Chondrocyte (in vitro differentiated cells): ENCODE measurements around the gene TCF4. TPM values are rescaled to one million over a fixed set of nuclear protein-coding genes. Genes with fewer than 3 reads are reported as not detected.

ENCODE experiments used
- DNase-seq: peaks from one replicate; pipeline ENCODE4 v3.0.0; 2021; ENCODE audit warnings: mixed read lengths, low spot score
- H3K27ac Mint-ChIP-seq: one replicate; pipeline ENCODE4 v1.8.0; 2021; ENCODE audit warnings: mild to moderate bottlenecking, moderate library complexity, mixed read lengths; ENCODE audit not compliant: unreplicated experiment
- H3K27me3 Mint-ChIP-seq: 2 replicates; pipeline ENCODE4 v1.8.0; 2021; ENCODE audit warnings: low read depth, mixed read lengths
- H3K36me3 Mint-ChIP-seq: 2 replicates; pipeline ENCODE4 v1.8.0; 2021; ENCODE audit warnings: low read depth, mixed read lengths
- H3K4me1 Mint-ChIP-seq: 2 replicates; pipeline ENCODE4 v1.8.0; 2021; ENCODE audit warnings: low read depth, mild to moderate bottlenecking, mixed read lengths
- H3K4me3 Mint-ChIP-seq: one replicate; pipeline ENCODE4 v1.8.0; 2021; ENCODE audit warnings: mild to moderate bottlenecking, moderate library complexity, mixed read lengths; ENCODE audit not compliant: unreplicated experiment
- H3K9me3 Mint-ChIP-seq: 2 replicates; pipeline ENCODE4 v1.8.0; 2021; ENCODE audit warnings: low read depth, mixed read lengths
- CTCF ChIP-seq: fragments of 200-600 bp; sonication (generic); IDR thresholded peaks from 2 replicates; pipeline ENCODE4 v1.5.0; 2021; ENCODE audit warnings: antibody characterized with exemption, mild to moderate bottlenecking, moderate library complexity
- total RNA-seq: library from RNA; stranded (reverse); gene quantifications from 3 replicates; pipeline ENCODE4 v1.2.1, GENCODE V29; 2021

Gene TCF4
- total RNA-seq, 1 donor from 2014 or later: 36.8 TPM

DNA sequence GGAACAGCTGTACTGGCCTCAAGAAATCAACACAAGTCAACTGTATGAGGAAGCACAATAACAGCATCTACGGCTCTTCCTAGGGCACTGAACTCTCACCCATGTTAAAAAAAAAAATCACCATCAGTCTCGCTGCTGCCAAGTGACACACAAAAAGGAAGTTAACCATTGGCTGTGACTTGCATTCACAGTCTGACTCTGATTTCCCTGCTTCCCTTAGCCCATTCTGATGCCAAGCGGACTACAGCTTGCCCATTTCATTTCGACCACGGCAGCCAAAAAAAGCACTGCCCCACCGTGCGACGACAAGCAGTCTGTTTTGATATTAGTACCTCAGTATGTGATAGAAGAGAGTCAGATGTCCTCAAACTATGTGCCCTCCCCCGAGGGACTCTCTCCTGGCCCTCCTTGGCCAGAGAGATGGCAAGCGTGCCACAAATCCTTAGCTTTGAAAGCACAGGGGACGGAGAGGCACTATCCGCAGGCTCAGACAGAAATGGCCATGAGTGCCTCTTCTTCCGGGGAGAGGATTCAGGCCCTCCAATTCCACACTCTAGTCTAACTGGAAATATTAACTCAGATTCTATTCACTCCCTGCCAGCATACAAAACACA lies 250.0 kb downstream of the TCF4 start:
- TF ChIP-seq CTCF: no peak
- no peaks in the 10 kb centered on the region for H3K36me3 Mint-ChIP-seq
- peaks cover 22% of the 10 kb centered on the region for H3K4me1 Mint-ChIP-seq
- H3K4me3 Mint-ChIP-seq: peak overlapping the region; percentile 63
- H3K9me3 Mint-ChIP-seq: no peaks in the 10 kb centered on the region
- no peaks in the 10 kb centered on the region for H3K27me3 Mint-ChIP-seq
- no peak for DNase-seq
- peak overlapping the region; percentile 82 for H3K27ac Mint-ChIP-seq

GRCh38 chr18:55337138-55337537 lies 250.9 kb downstream of the TCF4 start:
- H3K27ac Mint-ChIP-seq: no peak overlapping the region
- H3K4me3 Mint-ChIP-seq: no peak overlapping the region
- peaks cover 18% of the 10 kb centered on the region for H3K4me1 Mint-ChIP-seq
- no peaks in the 10 kb centered on the region for H3K9me3 Mint-ChIP-seq
- no peak for DNase-seq
- H3K27me3 Mint-ChIP-seq: no peaks in the 10 kb centered on the region
- no peaks in the 10 kb centered on the region for H3K36me3 Mint-ChIP-seq
- no peak for TF ChIP-seq CTCF

DNA sequence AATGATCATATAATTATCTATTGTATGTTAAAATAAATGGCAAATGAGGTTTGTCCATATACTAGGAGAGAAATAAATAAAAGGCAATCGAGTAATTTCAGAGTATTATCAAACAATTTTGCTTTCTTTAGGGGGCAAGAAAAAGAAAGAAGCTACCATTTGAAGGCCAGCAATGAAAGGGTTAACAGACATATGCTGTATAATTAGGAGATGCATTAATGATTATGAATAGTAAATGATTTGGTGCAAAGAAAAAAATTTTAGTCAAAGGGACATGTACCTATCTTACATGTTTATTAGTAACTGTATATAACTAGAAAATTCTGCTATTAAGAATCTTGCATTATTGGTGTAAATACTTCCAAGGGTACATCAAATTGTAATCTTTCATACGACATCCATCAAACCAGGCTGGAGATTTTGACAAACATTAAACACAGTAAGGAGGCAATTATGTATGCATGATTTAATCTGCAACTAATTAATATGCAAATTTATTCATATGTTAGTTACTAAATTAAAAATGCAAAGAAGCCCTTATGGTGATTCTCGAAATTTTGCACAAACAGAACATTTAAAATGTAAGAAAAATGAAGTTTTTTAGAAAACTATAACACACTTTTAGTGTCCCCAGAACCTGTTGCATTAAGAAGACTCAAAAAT lies 251.4 kb downstream of the TCF4 start:
- no peaks in the 10 kb centered on the region for H3K36me3 Mint-ChIP-seq
- no peak for DNase-seq
- H3K9me3 Mint-ChIP-seq: no peaks in the 10 kb centered on the region
- peaks cover 18% of the 10 kb centered on the region for H3K4me1 Mint-ChIP-seq
- H3K4me3 Mint-ChIP-seq: no peak overlapping the region
- no peak for TF ChIP-seq CTCF
- H3K27me3 Mint-ChIP-seq: no peaks in the 10 kb centered on the region
- no peak overlapping the region for H3K27ac Mint-ChIP-seq

- no peak overlapping the region for H3K4me3 Mint-ChIP-seq
- H3K27ac Mint-ChIP-seq: no peak overlapping the region
- H3K36me3 Mint-ChIP-seq: no peaks in the 10 kb centered on the region
- DNase-seq: no peak
- H3K4me1 Mint-ChIP-seq: peaks cover 18% of the 10 kb centered on the region
- no peaks in the 10 kb centered on the region for H3K9me3 Mint-ChIP-seq
- no peaks in the 10 kb centered on the region for H3K27me3 Mint-ChIP-seq
- no peak for TF ChIP-seq CTCF
Observed at GRCh38 chr18:55334875-55335274, 253.1 kb downstream of the TCF4 start.

- Mint-ChIP-seq H3K27ac (no peak overlapping the region), H3K4me1 (peaks cover 24% of the 10 kb centered on the region), H3K27me3 (no peaks in the 10 kb centered on the region), H3K9me3 (no peaks in the 10 kb centered on the region), H3K36me3 (no peaks in the 10 kb centered on the region), H3K4me3 (no peak overlapping the region)
- no peak for DNase-seq
- TF ChIP-seq CTCF: no peak
Observed at GRCh38 chr18:55331301-55331700, 256.7 kb downstream of the TCF4 start.
